CD14-positive monocyte (primary cell): ENCODE measurements around the gene CENATAC. TPM values are rescaled to one million over a fixed set of nuclear protein-coding genes. Genes with fewer than 3 reads are reported as not detected.

Source experiments
- DNase-seq, 3 donors: peaks; one replicate each; pipeline ENCODE4 v3.0.0-alpha.2; 2011 to 2022
- H2AFZ ChIP-seq: 2 replicates; pipeline ENCODE4 v1.6.0; 2012; ENCODE audit warnings: mild to moderate bottlenecking, low read depth, low read length, inconsistent platforms; ENCODE audit not compliant: insufficient read depth, poor library complexity, severe bottlenecking
- H3K27ac ChIP-seq, 2 donors: 1 replicate in 1 of 2; 2 replicates in 1 of 2; pipeline ENCODE4 v1.5.1; 2012 to 2013; ENCODE audit warnings: low read length in 2 of 2, control low read depth in 1 of 2, inconsistent platforms in 1 of 2, low read depth in 1 of 2, mild to moderate bottlenecking in 1 of 2
- H3K27me3 ChIP-seq, 2 donors: one replicate each; pipeline versions ENCODE4 v1.6.0 to v1.6.1; 2011 to 2013; ENCODE audit warnings: low read length in 2 of 2; ENCODE audit not compliant: control insufficient read depth in 2 of 2, insufficient read depth in 2 of 2
- H3K36me3 ChIP-seq, 2 donors: replicated peaks in 1 of 2; 1 replicate in 1 of 2; 2 replicates in 1 of 2; pipeline versions ENCODE4 v1.5.1 to v1.6.1; 2012 to 2013; ENCODE audit warnings: low read length in 2 of 2, control low read depth in 1 of 2, inconsistent platforms in 1 of 2, mild to moderate bottlenecking in 1 of 2; ENCODE audit not compliant: insufficient read depth in 2 of 2, control insufficient read depth in 1 of 2
- H3K4me1 ChIP-seq, 2 donors: 1 replicate in 1 of 2; 2 replicates in 1 of 2; pipeline versions ENCODE4 v1.5.1 to v1.6.1; 2012 to 2013; ENCODE audit warnings: low read length in 2 of 2, control low read depth in 1 of 2, inconsistent platforms in 1 of 2, mild to moderate bottlenecking in 1 of 2, moderate library complexity in 1 of 2; ENCODE audit not compliant: insufficient read depth in 2 of 2, control insufficient read depth in 1 of 2
- H3K4me2 ChIP-seq: replicated peaks from 2 replicates; pipeline ENCODE3; 2012; ENCODE audit warnings: low read length, moderate library complexity, mild to moderate bottlenecking; ENCODE audit not compliant: poor library complexity, severe bottlenecking; ENCODE audit errors: extremely low read depth
- H3K4me3 ChIP-seq, 3 experiments: fragments of 200-600 bp in 1 of 3; sonication (generic) in 1 of 3; replicated peaks in 1 of 3; 1 replicate in 2 of 3; 2 replicates in 1 of 3; pipeline ENCODE4 v1.5.1; 2011 to 2013; ENCODE audit warnings: low read length in 3 of 3, mild to moderate bottlenecking in 3 of 3, control low read depth in 2 of 3, low read depth in 2 of 3, inconsistent platforms in 1 of 3, moderate library complexity in 1 of 3
- H3K79me2 ChIP-seq: 2 replicates; pipeline ENCODE4 v1.6.0; 2012; ENCODE audit warnings: mild to moderate bottlenecking, control low read depth, inconsistent platforms, low read length, moderate library complexity; ENCODE audit not compliant: insufficient read depth
- H3K9ac ChIP-seq: 2 replicates; pipeline ENCODE4 v1.6.0; 2017; ENCODE audit warnings: low read length, mild to moderate bottlenecking; ENCODE audit not compliant: insufficient read depth, poor library complexity, severe bottlenecking
- H3K9me3 ChIP-seq, 2 donors: replicated peaks in 1 of 2; 1 replicate in 1 of 2; 2 replicates in 1 of 2; pipeline versions ENCODE4 v1.5.1 to v1.6.1; 2012 to 2013; ENCODE audit warnings: low read length in 2 of 2, control low read depth in 1 of 2; ENCODE audit not compliant: control insufficient read depth in 1 of 2, insufficient read depth in 1 of 2
- H4K20me1 ChIP-seq: 2 replicates; pipeline ENCODE4 v1.6.0; 2012; ENCODE audit warnings: mild to moderate bottlenecking, low read length, control low read depth, moderate library complexity; ENCODE audit not compliant: insufficient read depth
- H3K27ac Mint-ChIP-seq, 7 donors: one replicate each; pipeline ENCODE4 v1.8.0; 2020; ENCODE audit warnings: mild to moderate bottlenecking in 7 of 7, mixed read lengths in 7 of 7, moderate library complexity in 6 of 7, inconsistent platforms in 2 of 7
- H3K27me3 Mint-ChIP-seq, 3 donors: one replicate each; pipeline ENCODE4 v1.8.0; 2021 to 2022; ENCODE audit warnings: low read depth in 3 of 3, mild to moderate bottlenecking in 3 of 3, mixed read lengths in 3 of 3, moderate library complexity in 3 of 3, inconsistent platforms in 1 of 3
- H3K36me3 Mint-ChIP-seq, 2 donors: one replicate each; pipeline ENCODE4 v1.8.0; 2020; ENCODE audit warnings: mixed read lengths in 2 of 2, inconsistent platforms in 1 of 2, mild to moderate bottlenecking in 1 of 2
- H3K4me1 Mint-ChIP-seq: one replicate; pipeline ENCODE4 v1.8.0; 2020; ENCODE audit warnings: mild to moderate bottlenecking, mixed read lengths
- H3K4me3 Mint-ChIP-seq, 2 donors: one replicate each; pipeline ENCODE4 v1.8.0; 2020; ENCODE audit warnings: mild to moderate bottlenecking in 2 of 2, mixed read lengths in 2 of 2, moderate library complexity in 1 of 2
- H3K9me3 Mint-ChIP-seq, 7 donors: one replicate each; pipeline ENCODE4 v1.8.0; 2020 to 2022; ENCODE audit warnings: mixed read lengths in 7 of 7, mild to moderate bottlenecking in 6 of 7, moderate library complexity in 6 of 7, inconsistent platforms in 2 of 7
- WGBS: methylation state at CpG from one replicate; pipeline ENCODE4 v1.1.5; 2013; ENCODE audit warnings: missing lambda C conversion rate; ENCODE audit not compliant: insufficient coverage; 5-methylcytosine and 5-hydroxymethylcytosine counted together
- intact Hi-C, 2 donors: fragments of 100-400 bp; cut with micrococcal nuclease; formaldehyde crosslinking; loops; one replicate each; pipeline versions ENCODE4 v1.15.0 to v1.15.1; 2023
- polyA plus RNA-seq, 3 donors: library from polyadenylated mRNA; depleted of rRNA in 1 of 3; unstranded in 2 of 3; stranded (reverse) in 1 of 3; fragments of 300-500 nt in 2 of 3; fragments of >200 nt in 1 of 3; fragmentation: Illumina TruSeq in 2 of 3; gene quantifications; 1 replicate in 2 of 3; 2 replicates in 1 of 3; pipeline ENCODE4 v1.2.3, GENCODE V29; 2012 to 2021
- TF ChIP-seq, protein P1 (sequence below): fragments of 200-600 bp; IDR thresholded peaks from one replicate; pipeline ENCODE4 v1.8.0; 2022; ENCODE audit warnings: antibody characterized with exemption, mild to moderate bottlenecking

Gene CENATAC
- polyA plus RNA-seq, 3 donors, result 2.7 to 47.8 (median 4.1) TPM

DNA sequence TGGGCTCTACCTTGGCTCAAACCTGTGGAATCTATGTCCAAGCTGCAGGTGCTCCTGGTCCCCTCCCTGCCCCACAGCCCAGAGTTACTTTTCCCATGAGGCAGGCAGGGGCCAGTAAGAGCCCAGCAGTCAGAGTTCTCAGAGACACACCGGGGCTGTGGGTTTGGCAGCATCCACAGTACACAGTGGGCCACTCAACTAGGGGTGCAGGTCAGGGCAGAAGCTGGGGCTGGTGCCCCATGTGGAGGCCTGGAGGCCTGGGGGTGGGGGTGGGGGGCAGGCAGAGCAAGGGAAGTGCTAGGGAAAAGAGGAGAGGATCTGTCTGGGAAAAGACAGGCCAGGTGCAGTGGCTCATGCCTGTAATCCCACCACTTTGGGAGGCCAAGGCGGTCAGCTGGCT, 39.4 kb upstream of the CENATAC start:
- peaks cover 9 to 19% (median 14%) of the 10 kb centered on the region in 3 donors for H3K27me3 Mint-ChIP-seq
- no peaks in the 10 kb centered on the region for H4K20me1 ChIP-seq
- no peak overlapping the region for H3K4me3 ChIP-seq
- no peak overlapping the region for H3K4me2 ChIP-seq
- no peak for DNase-seq
- H2AFZ ChIP-seq, result no peak overlapping the region
- no peaks in the 10 kb centered on the region for H3K4me1 ChIP-seq
- H3K9me3 Mint-ChIP-seq, result no peaks in the 10 kb centered on the region
- H3K9me3 ChIP-seq, result no peaks in the 10 kb centered on the region
- no peak overlapping the region for H3K9ac ChIP-seq
- peaks cover 3% of the 10 kb centered on the region for H3K4me1 Mint-ChIP-seq
- intact Hi-C loops, result loop anchor here in 1 of 2 donors (5.0 kb wide), 1 partner anchor 271 kb away; no protein-coding TSS in a partner anchor
- no peaks in the 10 kb centered on the region for H3K36me3 ChIP-seq
- H3K27ac ChIP-seq, result no peak overlapping the region
- no peak overlapping the region for H3K4me3 Mint-ChIP-seq
- H3K27me3 ChIP-seq, result no peaks in the 10 kb centered on the region
- no peaks in the 10 kb centered on the region for H3K79me2 ChIP-seq
- H3K27ac Mint-ChIP-seq, result no peak overlapping the region
- 83% methylated on average over 1 of the region's 2 CpGs for WGBS
- no peaks in the 10 kb centered on the region for H3K36me3 Mint-ChIP-seq
- TF ChIP-seq, protein P1, sequence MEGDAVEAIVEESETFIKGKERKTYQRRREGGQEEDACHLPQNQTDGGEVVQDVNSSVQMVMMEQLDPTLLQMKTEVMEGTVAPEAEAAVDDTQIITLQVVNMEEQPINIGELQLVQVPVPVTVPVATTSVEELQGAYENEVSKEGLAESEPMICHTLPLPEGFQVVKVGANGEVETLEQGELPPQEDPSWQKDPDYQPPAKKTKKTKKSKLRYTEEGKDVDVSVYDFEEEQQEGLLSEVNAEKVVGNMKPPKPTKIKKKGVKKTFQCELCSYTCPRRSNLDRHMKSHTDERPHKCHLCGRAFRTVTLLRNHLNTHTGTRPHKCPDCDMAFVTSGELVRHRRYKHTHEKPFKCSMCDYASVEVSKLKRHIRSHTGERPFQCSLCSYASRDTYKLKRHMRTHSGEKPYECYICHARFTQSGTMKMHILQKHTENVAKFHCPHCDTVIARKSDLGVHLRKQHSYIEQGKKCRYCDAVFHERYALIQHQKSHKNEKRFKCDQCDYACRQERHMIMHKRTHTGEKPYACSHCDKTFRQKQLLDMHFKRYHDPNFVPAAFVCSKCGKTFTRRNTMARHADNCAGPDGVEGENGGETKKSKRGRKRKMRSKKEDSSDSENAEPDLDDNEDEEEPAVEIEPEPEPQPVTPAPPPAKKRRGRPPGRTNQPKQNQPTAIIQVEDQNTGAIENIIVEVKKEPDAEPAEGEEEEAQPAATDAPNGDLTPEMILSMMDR, result no peak

DNA sequence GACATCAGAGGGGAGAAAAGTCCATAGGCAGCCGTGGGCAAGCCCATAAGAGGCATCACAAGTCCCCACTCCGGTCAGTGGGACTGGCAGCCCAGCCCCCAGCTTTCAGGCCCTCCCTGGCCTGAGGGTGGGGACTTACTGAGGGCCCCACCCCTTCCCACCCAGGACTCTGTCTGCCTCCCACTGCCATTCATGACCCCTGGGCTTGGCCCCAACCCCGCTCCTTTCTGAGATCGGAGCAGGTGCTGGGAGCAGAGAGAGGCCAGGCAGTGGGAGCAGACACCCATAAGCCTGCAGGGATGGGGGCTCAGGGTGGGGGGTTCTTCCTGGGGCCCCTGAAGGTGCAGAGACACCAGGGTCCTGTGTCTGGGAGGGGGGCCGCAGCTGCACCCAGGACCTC, 36.7 kb upstream of the CENATAC start:
- H4K20me1 ChIP-seq, result no peaks in the 10 kb centered on the region
- no peak overlapping the region for H3K27ac Mint-ChIP-seq
- H3K79me2 ChIP-seq, result no peaks in the 10 kb centered on the region
- intact Hi-C loops, result no loop called here
- H3K4me1 Mint-ChIP-seq, result peaks cover 3% of the 10 kb centered on the region
- no peak overlapping the region for H3K4me3 ChIP-seq
- no peak overlapping the region for H3K9ac ChIP-seq
- H3K27me3 ChIP-seq, result no peaks in the 10 kb centered on the region
- no peak for DNase-seq
- no peaks in the 10 kb centered on the region for H3K36me3 ChIP-seq
- H3K4me2 ChIP-seq, result no peak overlapping the region
- TF ChIP-seq, protein P1, result no peak
- peaks cover 2 to 13% (median 10%) of the 10 kb centered on the region in 3 donors for H3K27me3 Mint-ChIP-seq
- no peak overlapping the region for H3K4me3 Mint-ChIP-seq
- WGBS, result 100% methylated on average over 1 of the region's 5 CpGs
- no peaks in the 10 kb centered on the region for H3K36me3 Mint-ChIP-seq
- no peaks in the 10 kb centered on the region for H3K4me1 ChIP-seq
- H3K9me3 Mint-ChIP-seq, result no peaks in the 10 kb centered on the region
- H2AFZ ChIP-seq, result no peak overlapping the region
- H3K27ac ChIP-seq, result no peak overlapping the region
- H3K9me3 ChIP-seq, result no peaks in the 10 kb centered on the region
